Measurements from ENCODE around the gene TRMT112. TPM values are rescaled to one million over a fixed set of nuclear protein-coding genes. Genes with fewer than 3 reads are reported as not detected.

Gene TRMT112
- total and polyA plus RNA-seq, 2 of the 8 experiments (the other 6 are each of a cell fraction or from before 2014, with no cell fraction given), result 300 to 650 TPM

DNA sequence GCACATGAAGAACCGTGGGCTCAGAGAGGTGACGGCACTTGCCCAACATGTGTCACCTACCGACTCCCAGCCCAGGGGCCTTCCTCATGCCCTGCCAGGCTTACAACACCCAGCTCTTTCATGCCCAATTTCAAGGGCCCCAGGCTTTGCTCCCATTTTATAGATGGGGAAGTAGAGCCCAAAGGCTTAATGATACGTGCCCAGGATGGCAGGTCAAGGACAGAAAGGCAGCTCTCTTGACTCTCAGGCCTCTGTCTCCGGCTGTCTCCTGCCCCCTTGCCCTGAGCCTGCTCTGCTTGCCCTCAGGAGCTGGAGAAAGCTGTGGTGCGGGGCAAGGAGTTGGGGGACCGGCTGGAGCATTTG, 31.6 kb upstream of the TRMT112 start (continued):
- TF ChIP-seq, protein P1, sequence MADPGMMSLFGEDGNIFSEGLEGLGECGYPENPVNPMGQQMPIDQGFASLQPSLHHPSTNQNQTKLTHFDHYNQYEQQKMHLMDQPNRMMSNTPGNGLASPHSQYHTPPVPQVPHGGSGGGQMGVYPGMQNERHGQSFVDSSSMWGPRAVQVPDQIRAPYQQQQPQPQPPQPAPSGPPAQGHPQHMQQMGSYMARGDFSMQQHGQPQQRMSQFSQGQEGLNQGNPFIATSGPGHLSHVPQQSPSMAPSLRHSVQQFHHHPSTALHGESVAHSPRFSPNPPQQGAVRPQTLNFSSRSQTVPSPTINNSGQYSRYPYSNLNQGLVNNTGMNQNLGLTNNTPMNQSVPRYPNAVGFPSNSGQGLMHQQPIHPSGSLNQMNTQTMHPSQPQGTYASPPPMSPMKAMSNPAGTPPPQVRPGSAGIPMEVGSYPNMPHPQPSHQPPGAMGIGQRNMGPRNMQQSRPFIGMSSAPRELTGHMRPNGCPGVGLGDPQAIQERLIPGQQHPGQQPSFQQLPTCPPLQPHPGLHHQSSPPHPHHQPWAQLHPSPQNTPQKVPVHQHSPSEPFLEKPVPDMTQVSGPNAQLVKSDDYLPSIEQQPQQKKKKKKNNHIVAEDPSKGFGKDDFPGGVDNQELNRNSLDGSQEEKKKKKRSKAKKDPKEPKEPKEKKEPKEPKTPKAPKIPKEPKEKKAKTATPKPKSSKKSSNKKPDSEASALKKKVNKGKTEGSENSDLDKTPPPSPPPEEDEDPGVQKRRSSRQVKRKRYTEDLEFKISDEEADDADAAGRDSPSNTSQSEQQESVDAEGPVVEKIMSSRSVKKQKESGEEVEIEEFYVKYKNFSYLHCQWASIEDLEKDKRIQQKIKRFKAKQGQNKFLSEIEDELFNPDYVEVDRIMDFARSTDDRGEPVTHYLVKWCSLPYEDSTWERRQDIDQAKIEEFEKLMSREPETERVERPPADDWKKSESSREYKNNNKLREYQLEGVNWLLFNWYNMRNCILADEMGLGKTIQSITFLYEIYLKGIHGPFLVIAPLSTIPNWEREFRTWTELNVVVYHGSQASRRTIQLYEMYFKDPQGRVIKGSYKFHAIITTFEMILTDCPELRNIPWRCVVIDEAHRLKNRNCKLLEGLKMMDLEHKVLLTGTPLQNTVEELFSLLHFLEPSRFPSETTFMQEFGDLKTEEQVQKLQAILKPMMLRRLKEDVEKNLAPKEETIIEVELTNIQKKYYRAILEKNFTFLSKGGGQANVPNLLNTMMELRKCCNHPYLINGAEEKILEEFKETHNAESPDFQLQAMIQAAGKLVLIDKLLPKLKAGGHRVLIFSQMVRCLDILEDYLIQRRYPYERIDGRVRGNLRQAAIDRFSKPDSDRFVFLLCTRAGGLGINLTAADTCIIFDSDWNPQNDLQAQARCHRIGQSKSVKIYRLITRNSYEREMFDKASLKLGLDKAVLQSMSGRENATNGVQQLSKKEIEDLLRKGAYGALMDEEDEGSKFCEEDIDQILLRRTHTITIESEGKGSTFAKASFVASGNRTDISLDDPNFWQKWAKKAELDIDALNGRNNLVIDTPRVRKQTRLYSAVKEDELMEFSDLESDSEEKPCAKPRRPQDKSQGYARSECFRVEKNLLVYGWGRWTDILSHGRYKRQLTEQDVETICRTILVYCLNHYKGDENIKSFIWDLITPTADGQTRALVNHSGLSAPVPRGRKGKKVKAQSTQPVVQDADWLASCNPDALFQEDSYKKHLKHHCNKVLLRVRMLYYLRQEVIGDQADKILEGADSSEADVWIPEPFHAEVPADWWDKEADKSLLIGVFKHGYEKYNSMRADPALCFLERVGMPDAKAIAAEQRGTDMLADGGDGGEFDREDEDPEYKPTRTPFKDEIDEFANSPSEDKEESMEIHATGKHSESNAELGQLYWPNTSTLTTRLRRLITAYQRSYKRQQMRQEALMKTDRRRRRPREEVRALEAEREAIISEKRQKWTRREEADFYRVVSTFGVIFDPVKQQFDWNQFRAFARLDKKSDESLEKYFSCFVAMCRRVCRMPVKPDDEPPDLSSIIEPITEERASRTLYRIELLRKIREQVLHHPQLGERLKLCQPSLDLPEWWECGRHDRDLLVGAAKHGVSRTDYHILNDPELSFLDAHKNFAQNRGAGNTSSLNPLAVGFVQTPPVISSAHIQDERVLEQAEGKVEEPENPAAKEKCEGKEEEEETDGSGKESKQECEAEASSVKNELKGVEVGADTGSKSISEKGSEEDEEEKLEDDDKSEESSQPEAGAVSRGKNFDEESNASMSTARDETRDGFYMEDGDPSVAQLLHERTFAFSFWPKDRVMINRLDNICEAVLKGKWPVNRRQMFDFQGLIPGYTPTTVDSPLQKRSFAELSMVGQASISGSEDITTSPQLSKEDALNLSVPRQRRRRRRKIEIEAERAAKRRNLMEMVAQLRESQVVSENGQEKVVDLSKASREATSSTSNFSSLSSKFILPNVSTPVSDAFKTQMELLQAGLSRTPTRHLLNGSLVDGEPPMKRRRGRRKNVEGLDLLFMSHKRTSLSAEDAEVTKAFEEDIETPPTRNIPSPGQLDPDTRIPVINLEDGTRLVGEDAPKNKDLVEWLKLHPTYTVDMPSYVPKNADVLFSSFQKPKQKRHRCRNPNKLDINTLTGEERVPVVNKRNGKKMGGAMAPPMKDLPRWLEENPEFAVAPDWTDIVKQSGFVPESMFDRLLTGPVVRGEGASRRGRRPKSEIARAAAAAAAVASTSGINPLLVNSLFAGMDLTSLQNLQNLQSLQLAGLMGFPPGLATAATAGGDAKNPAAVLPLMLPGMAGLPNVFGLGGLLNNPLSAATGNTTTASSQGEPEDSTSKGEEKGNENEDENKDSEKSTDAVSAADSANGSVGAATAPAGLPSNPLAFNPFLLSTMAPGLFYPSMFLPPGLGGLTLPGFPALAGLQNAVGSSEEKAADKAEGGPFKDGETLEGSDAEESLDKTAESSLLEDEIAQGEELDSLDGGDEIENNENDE (IDR thresholded peaks at IDR 0.05; ENCODE audit: insufficient replicate concordance, low read length), result no peak
- no peak for TF ChIP-seq CBX8 (IDR thresholded peaks at IDR 0.05; ENCODE audit: borderline replicate concordance, low read depth, low read length)
- TF ChIP-seq BCL11A (IDR thresholded peaks at IDR 0.05; ENCODE audit: low read depth in 2 of 2, low read length in 2 of 2), result no peak
- TF ChIP-seq SAP30 (IDR thresholded peaks at IDR 0.05; ENCODE audit: insufficient read depth, insufficient replicate concordance, low read length), result no peak
- TF ChIP-seq KDM5A (IDR thresholded peaks at IDR 0.05; ENCODE audit: low read length), result no peak
- TF ChIP-seq ZNF274 (IDR thresholded peaks at IDR 0.05; ENCODE audit: borderline replicate concordance, extremely low read depth, low read length), result no peak
- no peak for TF ChIP-seq SP4 (IDR thresholded peaks at IDR 0.05; ENCODE audit: low read length)
- no peak for TF ChIP-seq TCF12 (IDR thresholded peaks at IDR 0.05; ENCODE audit: low read depth, low read length)
- TF ChIP-seq RBBP5 (IDR thresholded peaks at IDR 0.05; ENCODE audit: borderline replicate concordance, low read depth, low read length), result no peak
- no peak for TF ChIP-seq RNF2 (IDR thresholded peaks at IDR 0.05; ENCODE audit: borderline replicate concordance, low read depth, low read length, missing control alignments, poor library complexity, severe bottlenecking)
- no peak for TF ChIP-seq PHF8 (conservative IDR thresholded peaks at IDR 0.05; ENCODE audit: low read depth, low read length)
